Kidney (tissue), 14 donors: ENCODE measurements around the gene NDUFA13. TPM values are rescaled to one million over a fixed set of nuclear protein-coding genes. Genes with fewer than 3 reads are reported as not detected.

Experiments used
- DNase-seq, 5 donors: peaks; one replicate each; pipeline ENCODE4 v3.0.0-alpha.2; 2013 to 2020
- FAIRE-seq: peaks from 2 replicates; lab custom pipeline; 2012; peaks lifted over from hg19 to GRCh38; lab: Jason Lieb, UNC
- H3K27ac ChIP-seq, 2 donors: one replicate each; pipeline ENCODE4 v1.7.0; 2013; ENCODE audit warnings: low read depth in 2 of 2, low read length in 2 of 2, inconsistent platforms in 1 of 2
- H3K27me3 ChIP-seq: one replicate; pipeline ENCODE4 v1.7.1; 2013; ENCODE audit warnings: low read length, inconsistent platforms; ENCODE audit not compliant: control insufficient read depth, insufficient read depth
- H3K36me3 ChIP-seq, 3 donors: one replicate each; pipeline versions ENCODE4 v1.7.0 to v1.7.1; 2013; ENCODE audit warnings: low read length in 3 of 3, control low read depth in 1 of 3, inconsistent platforms in 1 of 3; ENCODE audit not compliant: insufficient read depth in 3 of 3, control insufficient read depth in 2 of 3
- H3K4me1 ChIP-seq, 3 donors: one replicate each; pipeline versions ENCODE4 v1.7.0 to v1.7.1; 2013; ENCODE audit warnings: low read length in 3 of 3, inconsistent platforms in 1 of 3, low read depth in 1 of 3; ENCODE audit not compliant: control insufficient read depth in 2 of 3, insufficient read depth in 2 of 3
- H3K4me3 ChIP-seq, 3 donors: one replicate each; pipeline versions ENCODE4 v1.7.0 to v1.8.1; 2013; ENCODE audit warnings: low read length in 3 of 3, control low read depth in 1 of 3, inconsistent platforms in 1 of 3
- H3K9ac ChIP-seq, 3 donors: one replicate each; pipeline versions ENCODE4 v1.7.0 to v1.7.1; 2013; ENCODE audit warnings: low read length in 3 of 3, control low read depth in 1 of 3, inconsistent platforms in 1 of 3
- H3K9me3 ChIP-seq, 3 donors: one replicate each; pipeline versions ENCODE4 v1.7.0 to v1.7.1; 2013; ENCODE audit warnings: low read length in 3 of 3, control low read depth in 1 of 3, inconsistent platforms in 1 of 3; ENCODE audit not compliant: control insufficient read depth in 2 of 3, insufficient read depth in 1 of 3
- CTCF ChIP-seq: IDR thresholded peaks from 3 replicates; pipeline ENCODE4 v1.5.1; 2012; ENCODE audit warnings: mild to moderate bottlenecking, moderate library complexity, borderline replicate concordance; ENCODE audit not compliant: insufficient read depth; ENCODE audit errors: extremely low read depth
- intact Hi-C: fragments of 100-400 bp; cut with DNase I; formaldehyde crosslinking; loops from one replicate; pipeline ENCODE4 v1.11.1; 2022
- polyA plus RNA-seq: library from polyadenylated mRNA; stranded (reverse); fragments of 350-450 nt; fragmentation: Illumina TruSeq; extraction: RNeasy Lipid Tissue Mini Kit (QIAGEN cat#74804); gene quantifications from one replicate; pipeline ENCODE4 v1.2.3, GENCODE V29; 2014; ENCODE audit warnings: low read depth, low replicate concordance; ENCODE audit not compliant: insufficient read depth
- total RNA-seq: library from RNA; stranded (reverse); fragmentation: NEBNext Ultra II Directional; extraction: Animal tissue kit (Norgen Biotek cat#: 25700); gene quantifications from one replicate; pipeline ENCODE4 v1.2.1, GENCODE V29; 2021
- donor health status: control.
- donor health status: control.
- donor health status: control.
- donor health status: control.
- donor health status: control.
- donor health status: DM: yes; HTN: yes; CAD: no.
- donor health status: Normal renal cell carcinoma (clear cell type).

The NDUFA13 gene
- total and polyA plus RNA-seq, 2 donors from 2014 or later = 328 to 627 TPM

- Histone ChIP-seq H3K4me3 (no peak overlapping the region), H3K9ac (peak overlapping the region in 1 of 3 donors; percentile 43), H3K27ac (peak overlapping the region; percentile 10 to 61), H3K27me3 (no peaks in the 10 kb centered on the region), H3K9me3 (no peaks in the 10 kb centered on the region), H3K4me1 (peaks cover 10 to 54% (median 45%) of the 10 kb centered on the region in 3 donors), H3K36me3 (no peaks in the 10 kb centered on the region)
- no peak for TF ChIP-seq CTCF
- DNase-seq (peak in 1 of 5 donors; percentile 65), FAIRE-seq (no peak)
- intact Hi-C loops = no loop called here
Measured at GRCh38 chr19:19486343-19487076, 29.5 kb upstream of the NDUFA13 start.

GRCh38 chr19:19487077-19487949, 28.7 kb upstream of the NDUFA13 start:
- Histone ChIP-seq H3K9me3 (no peaks in the 10 kb centered on the region), H3K9ac (peak overlapping the region in 1 of 3 donors; percentile 70), H3K4me3 (no peak overlapping the region), H3K36me3 (no peaks in the 10 kb centered on the region), H3K27ac (peak overlapping the region; percentile 80 to 91), H3K27me3 (no peaks in the 10 kb centered on the region), H3K4me1 (peaks cover 10 to 54% (median 45%) of the 10 kb centered on the region in 3 donors)
- no peak for TF ChIP-seq CTCF
- no peak for FAIRE-seq
- DNase-seq = peak in 1 of 5 donors; percentile 69
- intact Hi-C loops = no loop called here

GRCh38 chr19:19487950-19488874, 27.8 kb upstream of the NDUFA13 start:
- FAIRE-seq (no peak), DNase-seq (peak in 4 of 5 donors; percentile 47 to 71 (median 56))
- Histone ChIP-seq H3K4me1 (peaks cover 10 to 54% (median 45%) of the 10 kb centered on the region in 3 donors), H3K9ac (peak overlapping the region in 2 of 3 donors; percentile 8 to 70), H3K27me3 (no peaks in the 10 kb centered on the region), H3K27ac (peak overlapping the region; percentile 80 to 91), H3K4me3 (peak overlapping the region in 1 of 3 donors; percentile 30), H3K36me3 (peaks cover 0 to 2% (median 0%) of the 10 kb centered on the region in 3 donors), H3K9me3 (no peaks in the 10 kb centered on the region)
- intact Hi-C loops = no loop called here
- TF ChIP-seq CTCF = no peak
